A549 (cell line): ENCODE results near the gene ECEL1. TPM values are rescaled to one million over a fixed set of nuclear protein-coding genes. Genes with fewer than 3 reads are reported as not detected.

Source experiments
- ATAC-seq, 2 experiments: fragments of 200-7000 bp in 1 of 2; fragments of >200 bp in 1 of 2; cut with Nextera tagmentation in 1 of 2; cut with Tn5 transposase in 1 of 2; 3 replicates each; pipeline versions ENCODE4 v1.8.0 to v1.9.1; 2018 to 2020; ENCODE audit warnings: mild to moderate bottlenecking in 1 of 2, moderate library complexity in 1 of 2
- CTCF ChIA-PET: fragments of 300-600 bp; sonication (Branson Sonifier 250); formaldehyde crosslinking; extraction: SDS; loops from one replicate; lab custom pipeline; 2021; ENCODE audit warnings: antibody characterized with exemption, inconsistent platforms; lab: Yijun Ruan, JAX
- POLR2A ChIA-PET: fragments of 350-600 bp; formaldehyde crosslinking; extraction: SDS; loops from one replicate; lab custom pipeline; 2021; ENCODE audit warnings: antibody characterized with exemption, inconsistent platforms; lab: Yijun Ruan, JAX
- DNase-seq, 2 experiments: peaks; one replicate each; pipeline versions ENCODE4 v3.0.0 to v3.0.0-alpha.2; 2011 to 2016; ENCODE audit warnings: low read depth in 1 of 2, low spot score in 1 of 2
- FAIRE-seq: peaks from 2 replicates; lab custom pipeline; 2011; peaks lifted over from hg19 to GRCh38; lab: Jason Lieb, UNC
- H3K27ac ChIP-seq, 2 experiments: fragments of >200 bp; sonication (Bioruptor Twin); formaldehyde crosslinking; 3 replicates each; pipeline ENCODE4 v1.5.1; 2016 to 2017
- H3K4me1 ChIP-seq: fragments of >200 bp; sonication (Bioruptor Twin); formaldehyde crosslinking; 3 replicates; pipeline ENCODE4 v1.6.1; 2016
- H3K4me2 ChIP-seq: fragments of >200 bp; sonication (Bioruptor Twin); formaldehyde crosslinking; 3 replicates; pipeline ENCODE4 v1.6.1; 2016
- H3K4me3 ChIP-seq: fragments of >200 bp; sonication (Bioruptor Twin); formaldehyde crosslinking; 3 replicates; pipeline ENCODE4 v1.5.1; 2016
- H3K9me3 ChIP-seq: fragments of >200 bp; sonication (Bioruptor Twin); formaldehyde crosslinking; 3 replicates; pipeline ENCODE4 v1.6.1; 2016
- BHLHE40 ChIP-seq: IDR thresholded peaks from 2 replicates; pipeline ENCODE4 v1.6.1; 2012; ENCODE audit warnings: low read depth, low read length, inconsistent platforms
- CBX8 ChIP-seq: fragments of 200-600 bp; sonication (generic); IDR thresholded peaks from 2 replicates; pipeline ENCODE4 v1.6.1; 2016
- CEBPB ChIP-seq, 2 experiments: fragments of >200 bp in 1 of 2; sonication (Bioruptor Twin) in 1 of 2; formaldehyde crosslinking in 1 of 2; IDR thresholded peaks; 2 replicates each; pipeline ENCODE4 v1.6.1; 2012 to 2016
- CHD2 ChIP-seq: fragments of 150-350 bp; IDR thresholded peaks from 2 replicates; pipeline ENCODE4 v1.6.1; 2014; ENCODE audit warnings: low read length; ENCODE audit not compliant: partially characterized antibody
- CTCF ChIP-seq: fragments of >200 bp; sonication (Bioruptor Twin); formaldehyde crosslinking; IDR thresholded peaks from 3 replicates; pipeline ENCODE4 v1.5.1; 2016
- EHMT2 ChIP-seq: fragments of 200-600 bp; sonication (generic); IDR thresholded peaks from 2 replicates; pipeline ENCODE4 v1.6.1; 2016; ENCODE audit warnings: antibody characterized with exemption, low read depth, mild to moderate bottlenecking, moderate library complexity
- ESRRA ChIP-seq: fragments of 150-350 bp; IDR thresholded peaks from 2 replicates; pipeline ENCODE4 v1.6.1; 2014; ENCODE audit warnings: mild to moderate bottlenecking, low read length, borderline replicate concordance
- FOSL2 ChIP-seq, 2 experiments: fragments of 450-650 bp in 1 of 2; fragments of >200 bp in 1 of 2; sonication (Bioruptor Twin) in 1 of 2; formaldehyde crosslinking; IDR thresholded peaks; 2 replicates each; pipeline versions ENCODE4 v1.5.0 to v1.6.1; 2016 to 2020; ENCODE audit warnings: mild to moderate bottlenecking in 1 of 2, moderate library complexity in 1 of 2
- GATA3 ChIP-seq: IDR thresholded peaks from 2 replicates; pipeline ENCODE4 v1.6.1; 2012; ENCODE audit warnings: borderline replicate concordance
- HEYL ChIP-seq: fragments of 250-450 bp; sonication (Bioruptor Pico); IDR thresholded peaks from 2 replicates; pipeline ENCODE4 v1.8.0; 2021; ENCODE audit warnings: mild to moderate bottlenecking, moderate library complexity
- JUN ChIP-seq, 2 experiments: fragments of >200 bp; sonication (Bioruptor Twin); formaldehyde crosslinking; IDR thresholded peaks; 2 replicates in 1 of 2; 3 replicates in 1 of 2; pipeline ENCODE4 v1.6.1; 2016 to 2017
- KDM5A ChIP-seq: fragments of 200-600 bp; sonication (generic); IDR thresholded peaks from 2 replicates; pipeline ENCODE4 v1.6.1; 2016; ENCODE audit warnings: antibody characterized with exemption, mild to moderate bottlenecking
- PHF8 ChIP-seq: fragments of 200-600 bp; sonication (generic); IDR thresholded peaks from 2 replicates; pipeline ENCODE4 v1.6.1; 2016; ENCODE audit warnings: low read depth, mild to moderate bottlenecking, antibody characterized with exemption, moderate library complexity, borderline replicate concordance
- POLR2A ChIP-seq: IDR thresholded peaks from 2 replicates; pipeline ENCODE4 v1.6.1; 2012; ENCODE audit warnings: mild to moderate bottlenecking, low read length
- POLR2AphosphoS2 ChIP-seq: conservative IDR thresholded peaks from 2 replicates; pipeline ENCODE4 v1.6.1; 2012; ENCODE audit warnings: low read length, improper control_type of control experiment, inconsistent platforms
- RAD21 ChIP-seq, 2 experiments: fragments of >200 bp in 1 of 2; sonication (Bioruptor Twin) in 1 of 2; formaldehyde crosslinking in 1 of 2; IDR thresholded peaks in 1 of 2; conservative IDR thresholded peaks in 1 of 2; 2 replicates in 1 of 2; 3 replicates in 1 of 2; pipeline ENCODE4 v1.6.1; 2012 to 2018; ENCODE audit warnings: inconsistent platforms in 1 of 2
- SMC3 ChIP-seq: fragments of >200 bp; sonication (Bioruptor Twin); formaldehyde crosslinking; IDR thresholded peaks from 3 replicates; pipeline ENCODE4 v1.6.1; 2018; ENCODE audit warnings: inconsistent platforms
- TP53 ChIP-seq: fragments of 250-450 bp; sonication (Bioruptor Pico); IDR thresholded peaks from 2 replicates; pipeline ENCODE4 v1.5.0; 2021; ENCODE audit warnings: mild to moderate bottlenecking, moderate library complexity
- USF2 ChIP-seq: fragments of 450-650 bp; IDR thresholded peaks from 2 replicates; pipeline ENCODE4 v1.6.1; 2014; ENCODE audit warnings: antibody characterized with exemption
- WGBS: methylation state at CpG from one replicate; pipeline ENCODE4 v1.1.6; 2017; ENCODE audit errors: missing lambda C conversion rate; 5-methylcytosine and 5-hydroxymethylcytosine counted together
- polyA plus RNA-seq, 4 experiments: library from polyadenylated mRNA; depleted of rRNA in 3 of 4; stranded (reverse); fragments of >200 nt; fragmentation: RNase III in 1 of 4; extraction: RNeasy Plus Mini Kit Qiagen cat#74134 plus additional on column Dnase treatment in 1 of 4; gene quantifications; 2 replicates in 3 of 4; 3 replicates in 1 of 4; pipeline ENCODE4 v1.2.3, GENCODE V29; 2011 to 2017
- TF ChIP-seq, protein P1 (sequence below): fragments of 250-450 bp; sonication (Bioruptor Pico); IDR thresholded peaks from 2 replicates; pipeline ENCODE4 v1.5.0; 2020; ENCODE audit warnings: low read depth, mild to moderate bottlenecking, moderate library complexity
- TF ChIP-seq, protein P2 (sequence below): IDR thresholded peaks from 2 replicates; pipeline ENCODE4 v1.6.1; 2012

Gene ECEL1
- polyA plus RNA-seq, 2 of the 4 experiments (the other 2 are of a cell fraction) = 0.12 to 0.18 TPM

GRCh38 chr2:232522623-232523401, 35.2 kb upstream of the ECEL1 start:
- FAIRE-seq = no peak
- peak overlapping the region; percentile 45 for H3K4me3 ChIP-seq
- ChIA-PET CTCF (interaction anchor here (0.6 to 8.2 kb wide), 42 partner anchors 8 to 1727 kb away, joined by 3 to 107 read pairs (median 5); partner anchors contain the start of gene CHRNG), POLR2A (interaction anchor here (0.6 to 2.6 kb wide), 2 partner anchors 28 to 70 kb away, joined by 3 to 13 read pairs; partner anchors contain the start of genes EIF4E2 and TIGD1)
- H3K27ac ChIP-seq = peak overlapping the region in 1 of 2 experiments; percentile 74; a peak in 3 of 6 replicates
- DNase-seq = peak in 1 of 2 experiments; percentile 28
- TF ChIP-seq POLR2A (no peak), USF2 (no peak), KDM5A (no peak), CHD2 (no peak), BHLHE40 (no peak), ESRRA (no peak), CEBPB (IDR thresholded peaks at IDR 0.05) (no peak), POLR2AphosphoS2 (no peak), PHF8 (no peak), TP53 (CRISPR knock-in tag) (no peak), JUN (IDR thresholded peaks at IDR 0.05) (no peak)
- TF ChIP-seq, protein P1, sequence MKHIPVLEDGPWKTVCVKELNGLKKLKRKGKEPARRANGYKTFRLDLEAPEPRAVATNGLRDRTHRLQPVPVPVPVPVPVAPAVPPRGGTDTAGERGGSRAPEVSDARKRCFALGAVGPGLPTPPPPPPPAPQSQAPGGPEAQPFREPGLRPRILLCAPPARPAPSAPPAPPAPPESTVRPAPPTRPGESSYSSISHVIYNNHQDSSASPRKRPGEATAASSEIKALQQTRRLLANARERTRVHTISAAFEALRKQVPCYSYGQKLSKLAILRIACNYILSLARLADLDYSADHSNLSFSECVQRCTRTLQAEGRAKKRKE (CRISPR knock-in tag) = no peak
- no peaks in the 10 kb centered on the region for H3K9me3 ChIP-seq
- ATAC-seq = peak; percentile 25 to 40
- peaks cover 17% of the 10 kb centered on the region; the same call in 1 of the 3 replicates for H3K4me1 ChIP-seq
- 18% methylated on average over 22 of the region's 46 CpGs for WGBS
- peak overlapping the region; percentile 93 for H3K4me2 ChIP-seq

DNA sequence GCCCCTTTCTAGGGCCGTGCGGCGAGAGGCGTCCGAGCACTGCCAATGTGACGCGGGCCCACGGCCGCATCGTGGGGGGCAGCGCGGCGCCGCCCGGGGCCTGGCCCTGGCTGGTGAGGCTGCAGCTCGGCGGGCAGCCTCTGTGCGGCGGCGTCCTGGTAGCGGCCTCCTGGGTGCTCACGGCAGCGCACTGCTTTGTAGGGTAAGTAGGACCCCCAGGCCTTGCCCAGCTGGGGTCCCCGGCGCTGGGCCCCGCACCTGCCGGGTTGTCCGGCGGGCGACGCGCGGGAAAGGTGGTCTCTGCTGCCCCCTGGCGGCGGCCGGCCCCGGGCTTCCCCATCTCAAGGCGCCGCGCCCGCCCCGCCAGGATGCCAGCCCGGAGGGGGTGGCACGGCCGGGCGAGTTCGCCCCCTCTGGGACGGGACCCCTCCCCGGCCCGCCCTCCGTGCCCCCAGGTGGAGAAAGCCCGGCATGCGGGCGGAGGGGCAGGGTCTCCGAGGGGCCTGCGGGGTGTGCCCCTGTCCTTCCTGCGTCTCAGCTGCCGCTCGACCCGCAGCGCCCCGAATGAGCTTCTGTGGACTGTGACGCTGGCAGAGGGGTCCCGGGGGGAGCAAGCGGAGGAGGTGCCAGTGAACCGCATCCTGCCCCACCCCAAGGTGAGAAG, 34.5 kb upstream of the ECEL1 start:
- ChIA-PET POLR2A (no interaction called here), CTCF (interaction anchor here (0.6 to 8.2 kb wide), 45 partner anchors 10 to 671 kb away, joined by 3 to 107 read pairs (median 4); partner anchors contain the start of gene CHRNG)
- WGBS = no CpG with 5 or more reads among the region's 66 CpGs
- TF ChIP-seq CTCF = peak; percentile 97
- no peak for TF ChIP-seq BHLHE40
- no peak for TF ChIP-seq EHMT2
- no peak for TF ChIP-seq ESRRA
- TF ChIP-seq CHD2 = no peak
- no peak for TF ChIP-seq CBX8
- TF ChIP-seq JUN (IDR thresholded peaks at IDR 0.05) = no peak
- no peak for TF ChIP-seq GATA3
- TF ChIP-seq, protein P2, sequence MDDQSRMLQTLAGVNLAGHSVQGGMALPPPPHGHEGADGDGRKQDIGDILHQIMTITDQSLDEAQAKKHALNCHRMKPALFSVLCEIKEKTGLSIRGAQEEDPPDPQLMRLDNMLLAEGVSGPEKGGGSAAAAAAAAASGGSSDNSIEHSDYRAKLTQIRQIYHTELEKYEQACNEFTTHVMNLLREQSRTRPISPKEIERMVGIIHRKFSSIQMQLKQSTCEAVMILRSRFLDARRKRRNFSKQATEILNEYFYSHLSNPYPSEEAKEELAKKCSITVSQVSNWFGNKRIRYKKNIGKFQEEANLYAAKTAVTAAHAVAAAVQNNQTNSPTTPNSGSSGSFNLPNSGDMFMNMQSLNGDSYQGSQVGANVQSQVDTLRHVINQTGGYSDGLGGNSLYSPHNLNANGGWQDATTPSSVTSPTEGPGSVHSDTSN = no peak
- peak; percentile 83 for TF ChIP-seq SMC3
- TF ChIP-seq RAD21 (conservative IDR thresholded peaks at IDR 0.05 in 1 of 2, IDR thresholded peaks at IDR 0.05 in 1 of 2) = peak; percentile 77 to 94
- TF ChIP-seq HEYL (CRISPR knock-in tag) = no peak
- no peak for TF ChIP-seq FOSL2 (IDR thresholded peaks at IDR 0.05)
- no peak for TF ChIP-seq FOSL2 (CRISPR knock-in tag; IDR thresholded peaks at IDR 0.05)
- Histone ChIP-seq H3K9me3 (no peaks in the 10 kb centered on the region), H3K4me3 (peak overlapping the region; percentile 40), H3K27ac (peak overlapping the region in 1 of 2 experiments; percentile 74; a peak in 3 of 6 replicates), H3K4me2 (peak overlapping the region; percentile 93), H3K4me1 (peaks cover 17% of the 10 kb centered on the region; the same call in 2 of the 3 replicates)
- ATAC-seq = peak; percentile 23 to 67; a peak in 3 of 6 replicates
- DNase-seq = peak; percentile 42 to 60
- FAIRE-seq = no peak
